HG03060 (cell line): Measurements from ENCODE around the gene HIVEP3.

ENCODE experiments used
- ATAC-seq: cut with Tn5 transposase; IDR thresholded peaks from one replicate; pipeline ENCODE4 v1.9.1; 2021; ENCODE audit warnings: low read depth, moderate number of reproducible peaks; ENCODE audit not compliant: unreplicated experiment

Gene HIVEP3

DNA sequence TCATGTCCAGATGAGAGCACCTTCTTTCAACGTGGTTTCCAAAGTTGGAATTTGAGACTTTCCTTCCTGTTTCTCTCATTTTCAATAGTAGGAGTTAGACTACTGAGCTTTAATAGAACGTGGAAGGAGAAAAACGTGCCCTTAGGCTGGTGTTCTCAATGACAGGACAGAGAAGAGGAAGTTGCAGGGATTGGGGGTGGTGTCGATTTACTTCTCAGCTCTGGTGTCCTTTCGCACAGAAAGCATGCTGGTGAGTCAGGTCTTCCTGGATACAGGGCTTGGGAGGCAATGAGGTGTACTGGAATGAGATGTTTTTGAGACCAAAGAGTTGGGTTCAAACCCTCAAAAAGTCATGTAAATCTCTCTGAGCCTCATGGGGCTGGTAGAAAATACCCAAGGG is 67.1 kb downstream of the HIVEP3 start:
- no peak for ATAC-seq

DNA sequence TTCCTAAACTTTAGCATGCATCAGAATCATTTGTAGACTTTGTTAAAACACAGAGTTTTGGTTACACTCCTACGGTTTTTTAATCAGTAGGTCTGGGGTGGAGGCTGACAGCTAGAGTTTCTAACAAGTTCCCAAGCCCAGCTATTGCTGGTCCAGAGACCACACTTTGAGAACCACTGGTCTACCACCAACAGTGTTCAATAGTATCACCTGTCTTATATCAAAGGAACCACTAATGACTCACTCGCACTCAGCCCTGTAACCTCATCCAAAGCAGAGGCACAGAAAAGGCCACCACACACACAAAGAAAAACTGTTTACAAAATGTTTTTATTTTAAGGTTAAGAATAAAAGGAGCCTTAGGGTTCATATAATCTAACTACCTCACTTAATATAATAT is 68.7 kb downstream of the HIVEP3 start:
- ATAC-seq = no peak

DNA sequence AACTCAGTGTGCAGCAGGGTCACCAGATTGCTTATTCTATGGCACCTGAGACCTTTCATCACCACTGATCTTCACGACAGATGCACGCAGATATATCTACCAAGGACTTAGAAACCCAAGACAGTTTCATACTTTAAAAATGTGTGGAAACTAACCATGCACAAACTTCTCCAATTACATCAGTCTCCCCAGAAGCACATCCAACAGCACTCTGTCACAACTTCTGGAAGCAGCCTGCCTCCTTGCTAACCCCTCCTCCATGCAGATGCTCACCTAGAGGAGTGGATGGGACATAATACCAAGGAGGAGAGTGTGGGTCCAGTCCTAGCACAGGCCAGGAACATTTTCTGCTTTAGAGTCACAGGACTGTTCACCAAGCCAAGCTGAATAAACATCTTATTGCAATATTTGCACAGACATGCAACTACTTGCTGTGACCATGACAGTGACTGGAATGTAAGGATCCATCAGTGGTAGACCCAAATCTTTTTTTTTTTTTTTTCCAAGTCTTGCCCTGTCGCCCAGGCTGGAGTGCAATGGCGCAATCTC is 69.4 kb downstream of the HIVEP3 start:
- ATAC-seq = no peak

DNA sequence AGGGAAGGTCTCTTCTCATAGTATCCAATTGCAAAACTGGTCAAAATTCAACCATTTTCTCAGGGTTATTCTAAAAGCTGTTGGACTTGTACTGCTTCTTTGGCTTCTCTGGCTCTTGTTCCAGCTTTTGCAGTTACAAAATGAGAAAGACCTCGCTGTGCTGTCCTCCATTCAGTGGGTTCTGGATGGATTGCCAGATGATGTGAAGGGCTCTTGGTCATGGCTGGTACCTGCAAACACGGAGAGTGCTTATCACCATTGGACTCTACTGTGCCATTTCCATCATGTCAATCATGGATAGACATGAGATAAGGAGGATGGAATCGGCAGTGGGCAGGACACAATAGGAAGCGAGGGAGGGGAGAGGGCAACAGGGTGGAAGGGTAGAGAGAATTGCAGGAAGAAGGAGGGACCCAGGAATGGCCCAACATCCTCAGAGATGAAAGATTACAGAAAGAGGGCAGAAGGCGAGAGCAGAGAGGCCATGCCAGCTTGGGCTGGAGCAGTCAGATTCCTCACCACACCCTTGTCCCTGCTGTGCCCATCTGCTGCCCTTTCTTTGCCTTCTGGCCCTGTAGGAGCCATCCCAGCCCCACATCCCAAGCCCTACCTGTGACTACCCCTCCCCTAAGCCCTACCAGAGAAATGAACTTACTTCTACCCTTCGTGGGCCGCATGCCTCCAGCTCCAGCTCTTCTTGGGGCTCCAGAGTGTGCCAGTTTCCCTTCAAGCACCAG is 70.3 kb downstream of the HIVEP3 start:
- no peak for ATAC-seq

DNA sequence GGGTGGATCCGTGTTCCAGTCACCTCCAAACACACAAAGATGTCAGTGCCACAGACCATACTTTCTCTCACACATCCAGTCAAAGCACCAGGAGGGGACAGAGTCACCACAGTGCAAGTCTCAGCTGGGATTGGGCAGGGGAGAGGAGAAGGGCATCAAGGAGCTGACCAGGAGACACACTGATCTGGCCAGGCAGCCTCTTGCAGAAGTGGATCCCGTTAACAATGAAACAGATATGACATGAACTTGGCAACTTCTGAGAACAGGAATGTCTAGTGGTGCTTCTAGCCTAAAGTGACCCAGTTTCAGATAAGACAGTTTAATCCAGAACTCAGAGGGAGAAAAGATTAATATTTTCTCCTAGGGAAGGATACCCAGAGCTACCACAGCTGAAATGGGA is 71.0 kb downstream of the HIVEP3 start:
- no peak for ATAC-seq

DNA sequence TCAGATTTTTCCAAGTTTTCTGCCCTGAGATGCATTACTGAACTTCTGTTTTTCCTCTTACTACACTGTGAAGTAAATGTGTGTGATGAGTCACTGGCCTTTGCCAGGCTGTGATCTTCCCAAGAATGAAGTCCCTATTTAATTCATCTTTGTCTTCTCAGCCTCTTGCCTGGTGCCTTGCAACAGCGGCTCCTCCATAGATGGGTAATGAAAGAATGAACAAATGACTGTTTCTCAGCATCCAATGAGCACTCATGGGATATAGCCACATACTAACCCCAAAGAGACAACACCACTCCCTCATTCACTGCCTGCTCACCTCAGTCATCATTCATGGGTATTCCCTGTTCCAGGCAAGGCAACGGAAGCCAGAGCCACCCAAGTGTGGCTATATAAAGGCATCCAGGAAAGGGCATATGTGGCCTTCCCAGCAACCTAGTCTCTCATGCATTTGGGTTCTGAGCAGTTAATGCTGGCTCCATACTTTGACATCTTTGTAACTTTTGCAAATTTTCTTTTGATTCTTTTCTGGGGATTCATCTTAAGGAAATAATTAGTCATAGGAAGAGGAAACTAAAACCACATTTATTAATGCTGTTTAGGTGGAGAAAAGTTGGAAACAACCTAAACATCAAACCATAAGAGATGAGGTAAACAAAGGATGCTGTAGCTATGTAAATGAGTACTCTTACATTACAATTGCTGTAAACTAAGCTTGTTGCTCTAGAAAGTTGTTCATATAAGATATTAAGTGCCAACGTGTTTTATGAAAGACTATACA is 71.9 kb downstream of the HIVEP3 start:
- ATAC-seq = no peak

DNA sequence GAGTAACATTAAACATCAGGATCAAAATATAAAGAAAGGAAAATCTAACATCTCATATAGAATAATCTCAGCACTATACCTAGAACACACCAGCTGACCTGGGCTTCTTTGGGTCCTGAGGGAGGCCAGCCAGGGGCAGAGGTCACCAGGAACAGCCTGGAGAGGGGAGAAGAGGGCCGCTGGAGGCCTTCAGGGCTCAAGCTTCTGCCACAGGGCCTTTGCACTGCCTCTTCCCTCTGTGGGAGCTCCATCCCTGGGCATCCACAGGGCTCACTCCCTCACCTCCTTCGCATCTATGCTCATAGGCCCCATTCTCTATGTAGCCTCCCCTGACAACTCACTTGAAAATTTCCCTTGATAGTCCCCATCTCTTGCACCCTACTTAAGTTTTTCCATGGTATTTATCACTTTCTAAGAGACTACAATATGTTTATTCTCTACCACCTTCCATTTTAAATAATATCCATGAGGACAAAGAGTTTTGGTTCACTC is 73.9 kb downstream of the HIVEP3 start:
- ATAC-seq = no peak

DNA sequence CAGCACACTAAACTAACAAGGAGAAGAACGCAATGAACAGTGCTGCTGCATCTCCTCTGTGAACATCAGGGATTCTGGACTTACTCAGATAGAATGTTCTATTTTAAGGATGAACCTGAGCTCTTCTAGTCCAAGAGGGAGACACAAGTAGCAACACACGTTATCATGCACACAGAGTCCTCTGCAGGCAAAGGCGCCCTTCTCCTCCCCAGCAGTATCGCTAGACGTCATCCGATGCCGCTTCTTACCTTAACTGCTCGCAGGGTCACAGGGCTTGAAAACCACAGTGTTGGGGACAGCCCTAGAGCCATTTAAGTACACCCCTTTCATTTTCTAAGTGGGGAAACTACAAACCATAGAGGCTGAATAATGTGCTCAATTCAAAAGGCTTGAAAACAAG is 74.5 kb downstream of the HIVEP3 start:
- ATAC-seq = no peak

DNA sequence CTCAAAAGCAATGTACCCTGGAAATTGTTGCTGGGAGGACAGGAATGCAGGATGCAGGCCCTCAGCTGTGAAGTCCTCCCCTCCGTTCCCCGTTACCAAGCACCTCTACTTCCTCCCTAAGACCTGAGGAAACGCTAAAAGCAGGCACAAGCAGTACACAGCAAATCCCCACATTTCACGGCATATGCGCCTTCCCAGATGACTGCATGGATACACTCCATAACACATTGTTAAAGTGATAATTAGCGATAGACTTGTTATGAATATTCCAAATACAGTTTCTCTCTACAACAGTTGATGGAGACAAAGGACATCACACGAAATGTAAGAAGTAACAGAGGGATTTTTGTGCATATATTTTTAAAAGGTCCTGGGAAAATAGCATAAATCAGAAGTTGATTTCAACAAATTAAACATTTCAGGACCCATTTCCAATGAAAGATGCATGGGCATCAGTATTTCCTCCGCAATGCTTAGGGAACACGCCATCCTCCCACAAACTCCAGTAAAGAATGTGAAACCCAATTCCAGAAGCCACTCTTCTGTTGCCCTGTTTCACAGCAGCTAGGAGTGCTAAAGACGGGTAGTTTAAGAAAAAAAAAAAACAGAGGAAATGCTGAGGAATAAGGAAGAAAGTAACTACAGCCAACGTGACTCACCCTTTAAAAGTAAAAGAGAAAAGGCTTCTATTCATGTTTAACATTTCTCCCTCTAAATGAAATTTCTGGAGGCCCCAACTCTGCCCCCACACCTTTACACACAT is 75.5 kb downstream of the HIVEP3 start:
- ATAC-seq = no peak

DNA sequence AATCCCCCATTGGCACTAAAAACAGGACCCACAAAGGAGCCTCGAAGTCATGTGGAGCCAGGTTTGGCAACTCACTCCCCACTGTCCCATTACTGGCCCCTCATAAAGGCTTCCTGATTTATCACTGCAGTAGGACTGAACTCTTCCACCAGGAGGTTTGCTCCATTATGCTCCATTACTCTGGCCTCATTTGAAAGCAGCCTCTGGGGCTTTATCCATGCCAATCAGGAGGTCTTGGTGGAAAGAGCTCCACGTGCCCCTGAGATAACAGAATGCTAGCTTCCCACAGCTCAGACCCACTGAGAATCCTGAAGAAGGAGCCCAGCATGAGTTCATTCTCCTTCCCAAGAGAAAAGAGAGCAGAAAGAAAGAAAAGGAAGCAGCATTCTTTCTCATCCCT is 76.4 kb downstream of the HIVEP3 start:
- ATAC-seq = no peak

DNA sequence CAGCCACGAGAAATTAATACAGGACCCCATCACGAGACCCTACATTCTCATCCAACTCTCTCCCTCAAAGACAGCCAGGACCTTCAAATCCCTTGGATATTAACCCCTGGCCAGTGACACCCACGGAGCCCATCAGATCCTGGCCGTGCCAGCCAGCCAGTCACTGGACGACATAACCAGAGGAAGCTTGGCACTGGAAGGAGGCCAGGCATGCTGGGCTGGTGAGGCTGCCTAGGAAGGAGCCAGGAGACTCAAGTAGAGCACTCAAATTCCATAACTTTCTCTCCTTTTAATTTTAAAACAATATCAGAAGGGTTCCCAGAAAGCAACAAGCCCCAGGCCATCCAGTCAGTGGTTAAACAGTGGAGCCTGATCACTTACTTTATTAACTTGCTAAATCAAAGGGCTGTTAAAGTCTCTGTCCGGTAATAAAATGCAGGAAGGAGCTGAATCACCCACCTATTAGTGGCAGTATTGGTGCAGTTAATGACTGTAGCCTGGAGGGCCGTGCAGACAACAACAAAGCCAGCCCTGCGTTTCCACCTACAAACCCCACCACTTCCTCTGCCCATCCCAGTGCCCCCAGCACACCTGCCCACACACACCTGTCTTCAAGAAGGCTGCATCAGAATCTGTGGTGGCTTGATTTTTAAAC is 78.0 kb downstream of the HIVEP3 start:
- ATAC-seq = no peak

DNA sequence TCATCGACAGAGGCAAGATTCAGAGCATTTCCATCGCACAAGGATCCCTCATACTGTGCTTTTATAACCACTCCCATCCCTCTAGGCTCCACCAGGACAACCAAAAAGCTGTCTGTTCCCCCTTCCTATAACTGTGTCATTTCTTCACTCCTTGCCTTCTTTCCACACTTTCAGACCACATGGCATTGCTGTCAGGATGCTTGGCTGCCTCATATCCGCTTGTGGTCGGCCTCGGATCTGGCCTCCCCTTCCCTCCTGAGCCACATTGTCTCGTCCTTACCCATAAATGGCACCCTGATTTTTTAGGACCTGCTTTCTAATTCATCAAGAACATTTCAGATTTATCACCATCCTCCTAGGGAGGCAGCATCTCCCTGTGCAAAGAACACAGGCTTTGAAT is 80.5 kb downstream of the HIVEP3 start:
- no peak for ATAC-seq

DNA sequence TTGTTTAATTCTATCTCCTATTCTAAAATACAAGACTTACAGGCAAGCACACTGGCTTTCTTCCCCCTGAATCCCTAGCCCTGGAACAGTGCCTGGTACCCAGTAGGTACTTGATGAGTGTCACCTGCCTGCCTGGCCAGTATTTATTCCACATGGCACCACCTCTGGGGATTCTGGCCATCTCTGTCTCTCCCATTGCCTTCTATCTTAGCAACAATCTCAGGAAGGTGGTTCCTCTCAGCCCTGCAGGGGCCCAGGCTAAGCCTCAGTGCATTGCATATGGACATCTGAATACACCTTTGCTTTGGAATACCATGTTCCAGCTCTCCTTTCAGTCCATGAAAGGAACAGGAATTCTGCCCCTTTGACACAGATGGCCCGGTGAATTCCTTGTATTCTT is 81.0 kb downstream of the HIVEP3 start:
- no peak for ATAC-seq

DNA sequence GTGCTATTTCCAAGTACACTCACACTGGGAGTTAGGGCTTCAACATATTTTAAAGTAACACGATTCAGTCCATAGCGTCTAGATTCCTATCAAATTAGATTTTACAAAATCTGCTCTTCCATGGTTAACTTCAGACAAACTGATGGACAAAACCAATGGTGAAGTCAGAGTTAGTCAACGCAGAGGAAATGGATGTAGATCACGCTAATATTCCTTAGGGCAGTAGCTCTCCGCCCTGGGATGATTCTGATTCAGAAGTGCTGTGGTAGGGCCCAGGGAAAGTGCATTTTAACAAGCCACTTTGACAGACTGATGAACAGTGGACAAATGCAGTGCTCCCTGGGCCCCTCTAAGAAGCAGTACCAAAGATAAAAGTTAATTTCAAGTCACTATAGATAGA is 83.2 kb downstream of the HIVEP3 start:
- ATAC-seq = no peak

DNA sequence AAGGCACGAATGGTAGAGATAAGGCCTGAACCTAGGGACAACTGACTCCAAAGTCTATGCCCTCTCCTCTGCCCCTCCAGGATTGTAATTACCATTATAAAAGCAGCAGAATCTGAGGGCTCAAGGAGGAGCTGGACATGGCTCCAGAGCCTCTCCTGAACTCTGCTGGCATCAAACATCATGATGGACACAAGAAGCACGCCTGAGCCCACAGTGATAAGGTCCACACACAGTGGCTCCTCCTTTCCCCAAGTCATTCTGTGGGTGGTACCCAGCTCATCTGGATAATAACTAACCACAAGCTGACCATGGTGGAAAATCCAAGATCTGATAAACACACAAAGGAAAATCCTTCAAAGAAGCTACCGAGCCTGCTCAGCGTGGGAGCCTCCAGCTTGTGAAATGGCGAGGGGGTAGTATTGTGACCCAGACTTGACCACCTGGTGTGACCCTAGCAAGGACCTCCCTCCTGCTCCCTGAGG is 85.2 kb downstream of the HIVEP3 start:
- ATAC-seq = no peak

DNA sequence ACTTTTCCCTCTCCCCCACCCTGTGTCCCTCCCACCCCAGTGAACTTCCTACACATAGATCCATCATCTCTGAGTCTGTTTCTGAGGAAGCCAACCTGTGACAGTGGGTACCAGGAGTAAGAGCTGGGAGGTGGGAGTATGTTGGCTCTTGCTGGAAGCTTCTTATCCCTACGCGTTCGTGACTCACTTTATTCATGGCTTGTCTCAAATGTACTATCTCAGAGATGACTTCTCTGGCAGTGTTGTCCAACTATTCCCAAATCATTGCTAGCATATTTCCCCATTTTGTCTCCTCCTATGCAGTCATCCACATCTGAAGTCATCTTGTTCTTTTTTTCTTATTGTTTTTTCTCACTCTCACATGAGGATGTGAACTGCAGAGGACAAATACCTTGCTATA is 88.0 kb downstream of the HIVEP3 start:
- ATAC-seq = no peak

DNA sequence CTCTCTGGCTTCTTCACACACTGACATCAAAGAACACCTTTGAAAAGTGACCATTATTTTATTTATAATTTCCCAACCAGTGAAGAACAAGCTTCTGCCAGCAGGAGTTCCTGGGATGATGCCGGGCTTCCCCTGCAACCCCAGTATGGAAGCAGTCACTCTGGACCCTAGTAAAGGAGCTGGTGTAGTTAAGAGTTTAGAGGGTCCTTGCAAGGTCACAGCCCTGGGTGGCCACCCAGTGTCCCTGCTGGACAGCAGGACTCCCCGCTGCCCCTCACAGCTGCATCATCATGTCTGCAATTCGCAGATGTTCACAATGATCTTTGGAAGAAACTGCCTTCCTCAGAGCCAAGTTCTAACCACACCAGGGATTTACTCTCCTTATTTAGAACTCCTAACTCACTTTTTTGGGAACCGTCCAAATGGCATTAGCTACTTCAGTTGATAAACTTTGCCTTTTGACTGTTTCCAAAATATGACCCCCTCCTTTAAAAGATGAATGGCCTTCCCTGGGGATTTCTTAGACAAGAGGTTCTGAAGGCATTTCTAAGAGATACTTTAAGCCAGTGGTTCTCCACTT is 90.6 kb downstream of the HIVEP3 start:
- no peak for ATAC-seq

DNA sequence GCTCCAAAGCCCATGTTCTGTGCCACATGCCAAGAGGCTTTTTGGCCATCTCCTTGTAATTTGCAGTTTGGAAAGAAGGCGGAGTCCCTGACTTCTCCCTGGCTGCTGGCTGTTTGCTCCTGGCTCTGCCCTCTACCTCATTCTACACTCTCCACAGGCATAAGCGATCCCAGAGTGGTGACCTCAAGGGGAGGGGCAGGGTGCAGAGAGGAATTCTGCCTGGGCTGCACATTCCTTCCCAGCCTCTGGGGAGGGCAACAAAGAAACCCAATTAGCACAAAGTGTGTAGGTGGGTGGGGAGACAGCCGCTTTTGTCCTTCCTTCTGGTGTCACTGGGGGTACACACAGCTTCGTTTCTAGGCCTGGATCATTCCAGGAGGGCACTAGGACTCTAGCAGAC is 95.3 kb downstream of the HIVEP3 start:
- ATAC-seq = no peak

DNA sequence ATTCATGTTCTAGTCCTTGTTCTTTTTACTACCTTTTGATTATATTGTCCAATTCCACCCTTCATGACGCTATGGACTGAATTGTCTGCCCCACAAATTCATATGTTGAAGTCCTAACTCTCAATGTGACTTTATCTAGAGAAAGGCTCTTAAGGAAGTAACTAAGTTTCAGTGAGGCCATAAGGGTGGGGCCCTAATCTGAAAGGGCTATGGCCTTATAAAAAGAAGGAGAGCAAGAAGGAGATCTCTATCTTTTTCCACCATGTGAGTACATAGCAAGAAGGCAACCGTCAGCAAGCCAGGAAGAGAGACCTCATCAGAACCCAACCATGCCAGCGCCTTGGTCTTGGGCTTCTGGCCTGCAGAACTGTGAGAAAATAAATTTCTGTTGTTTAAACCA is 95.9 kb downstream of the HIVEP3 start:
- ATAC-seq = no peak

DNA sequence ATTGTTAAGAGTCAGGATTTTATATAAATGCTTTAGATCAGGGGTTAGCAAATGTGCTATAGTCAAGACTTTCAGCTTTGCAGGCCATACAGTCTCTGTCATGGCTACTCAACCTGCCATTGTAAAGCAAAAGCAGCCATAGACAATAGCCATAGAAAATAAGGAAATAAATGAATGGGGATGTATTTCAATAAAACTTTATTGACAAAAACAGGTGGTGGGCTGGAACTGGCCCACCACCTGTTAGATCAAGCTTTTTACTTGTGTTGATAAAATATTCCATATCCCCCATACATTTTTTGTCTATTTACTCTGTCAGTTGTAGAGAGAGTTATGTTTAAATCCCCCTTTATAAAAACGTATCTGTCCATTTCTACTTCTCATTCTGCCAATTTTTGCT is 98.9 kb downstream of the HIVEP3 start:
- no peak for ATAC-seq
